GM23338 (cell line): ENCODE data around the gene STIL.
"Not testable (repeated sequence)": the region's sequence is repeated elsewhere in the genome, so short reads cannot be mapped to it uniquely, and the experiment has no call there.

Experiments used
- CREB1 ChIP-seq: fragments of 250-450 bp; sonication (Bioruptor Pico); IDR thresholded peaks from 2 replicates; pipeline ENCODE4 v1.5.0; 2020; ENCODE audit warnings: low read depth, mild to moderate bottlenecking, moderate library complexity
- EZH2 ChIP-seq: fragments of 200-600 bp; sonication (generic); IDR thresholded peaks from one replicate; pipeline ENCODE4 v1.8.0; 2017; ENCODE audit warnings: antibody characterized with exemption, mild to moderate bottlenecking, low read depth; ENCODE audit not compliant: unreplicated experiment
- EZH2phosphoT487 ChIP-seq: fragments of 200-600 bp; sonication (generic); IDR thresholded peaks from one replicate; pipeline ENCODE4 v1.8.1; 2018; ENCODE audit warnings: antibody characterized with exemption; ENCODE audit not compliant: unreplicated experiment
- JUNB ChIP-seq: IDR thresholded peaks from one replicate; pipeline ENCODE4 v1.6.1; 2016; ENCODE audit warnings: antibody characterized with exemption; ENCODE audit not compliant: unreplicated experiment
- NANOG ChIP-seq: IDR thresholded peaks from 2 replicates; pipeline ENCODE4 v1.6.1; 2016; ENCODE audit warnings: antibody characterized with exemption, borderline replicate concordance
- POLR2AphosphoS5 ChIP-seq: IDR thresholded peaks from 2 replicates; pipeline ENCODE4 v1.6.1; 2016; ENCODE audit warnings: antibody characterized with exemption, low read depth
- ZNF114 ChIP-seq: fragments of 250-450 bp; sonication (Bioruptor Pico); IDR thresholded peaks from 2 replicates; pipeline ENCODE4 v1.5.0; 2020; ENCODE audit warnings: mild to moderate bottlenecking, moderate library complexity
- ZNF331 ChIP-seq: fragments of 250-450 bp; sonication (Bioruptor Pico); IDR thresholded peaks from 2 replicates; pipeline ENCODE4 v1.5.0; 2020; ENCODE audit warnings: low read depth, mild to moderate bottlenecking, moderate library complexity
- TF ChIP-seq, protein P1 (sequence below), 2 experiments: fragments of 200-600 bp in 1 of 2; sonication (generic) in 1 of 2; conservative IDR thresholded peaks; 2 replicates each; pipeline versions ENCODE4 v1.5.1 to v1.6.1; 2016 to 2017; ENCODE audit warnings: antibody characterized with exemption in 2 of 2, low read depth in 2 of 2, mild to moderate bottlenecking in 2 of 2, moderate library complexity in 1 of 2
- TF ChIP-seq, protein P2 (sequence below): IDR thresholded peaks from one replicate; pipeline ENCODE4 v1.6.1; 2018; ENCODE audit warnings: antibody characterized with exemption; ENCODE audit not compliant: unreplicated experiment
- TF ChIP-seq, protein P3 (sequence below): IDR thresholded peaks from 2 replicates; pipeline ENCODE4 v1.6.1; 2016; ENCODE audit warnings: antibody characterized with exemption
- TF ChIP-seq, protein P4 (sequence below): fragments of 250-450 bp; sonication (Bioruptor Pico); IDR thresholded peaks from 2 replicates; pipeline ENCODE4 v1.5.0; 2020; ENCODE audit warnings: mild to moderate bottlenecking, moderate library complexity

DNA sequence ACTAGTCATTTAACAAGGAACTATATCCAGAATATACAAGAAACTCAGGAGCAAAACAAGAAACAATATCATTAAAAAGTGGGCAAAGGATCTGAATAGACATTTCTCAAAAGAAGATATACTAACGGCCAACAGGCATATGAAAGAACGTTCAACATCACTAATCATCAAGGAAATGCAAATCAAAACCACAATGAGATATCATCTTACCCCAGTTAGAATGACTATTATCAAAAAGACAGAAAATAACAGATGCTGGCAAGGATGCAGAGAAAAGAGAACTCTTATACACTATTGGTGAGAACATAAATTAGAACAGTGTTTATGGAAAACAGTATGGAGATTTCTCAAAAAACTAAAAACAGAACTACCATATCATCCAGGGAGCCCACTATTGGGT, 110.4 kb downstream of the STIL start:
- TF ChIP-seq, protein P1, sequence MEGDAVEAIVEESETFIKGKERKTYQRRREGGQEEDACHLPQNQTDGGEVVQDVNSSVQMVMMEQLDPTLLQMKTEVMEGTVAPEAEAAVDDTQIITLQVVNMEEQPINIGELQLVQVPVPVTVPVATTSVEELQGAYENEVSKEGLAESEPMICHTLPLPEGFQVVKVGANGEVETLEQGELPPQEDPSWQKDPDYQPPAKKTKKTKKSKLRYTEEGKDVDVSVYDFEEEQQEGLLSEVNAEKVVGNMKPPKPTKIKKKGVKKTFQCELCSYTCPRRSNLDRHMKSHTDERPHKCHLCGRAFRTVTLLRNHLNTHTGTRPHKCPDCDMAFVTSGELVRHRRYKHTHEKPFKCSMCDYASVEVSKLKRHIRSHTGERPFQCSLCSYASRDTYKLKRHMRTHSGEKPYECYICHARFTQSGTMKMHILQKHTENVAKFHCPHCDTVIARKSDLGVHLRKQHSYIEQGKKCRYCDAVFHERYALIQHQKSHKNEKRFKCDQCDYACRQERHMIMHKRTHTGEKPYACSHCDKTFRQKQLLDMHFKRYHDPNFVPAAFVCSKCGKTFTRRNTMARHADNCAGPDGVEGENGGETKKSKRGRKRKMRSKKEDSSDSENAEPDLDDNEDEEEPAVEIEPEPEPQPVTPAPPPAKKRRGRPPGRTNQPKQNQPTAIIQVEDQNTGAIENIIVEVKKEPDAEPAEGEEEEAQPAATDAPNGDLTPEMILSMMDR (conservative IDR thresholded peaks at IDR 0.05; ENCODE audit: low read depth in 2 of 2) = not testable (repeated sequence)
- not testable (repeated sequence) for TF ChIP-seq EZH2phosphoT487; EZH2; POLR2AphosphoS5; JUNB; CREB1 (CRISPR knock-in tag); ZNF331 (CRISPR knock-in tag); ZNF114 (CRISPR knock-in tag); NANOG
- TF ChIP-seq, protein P2, sequence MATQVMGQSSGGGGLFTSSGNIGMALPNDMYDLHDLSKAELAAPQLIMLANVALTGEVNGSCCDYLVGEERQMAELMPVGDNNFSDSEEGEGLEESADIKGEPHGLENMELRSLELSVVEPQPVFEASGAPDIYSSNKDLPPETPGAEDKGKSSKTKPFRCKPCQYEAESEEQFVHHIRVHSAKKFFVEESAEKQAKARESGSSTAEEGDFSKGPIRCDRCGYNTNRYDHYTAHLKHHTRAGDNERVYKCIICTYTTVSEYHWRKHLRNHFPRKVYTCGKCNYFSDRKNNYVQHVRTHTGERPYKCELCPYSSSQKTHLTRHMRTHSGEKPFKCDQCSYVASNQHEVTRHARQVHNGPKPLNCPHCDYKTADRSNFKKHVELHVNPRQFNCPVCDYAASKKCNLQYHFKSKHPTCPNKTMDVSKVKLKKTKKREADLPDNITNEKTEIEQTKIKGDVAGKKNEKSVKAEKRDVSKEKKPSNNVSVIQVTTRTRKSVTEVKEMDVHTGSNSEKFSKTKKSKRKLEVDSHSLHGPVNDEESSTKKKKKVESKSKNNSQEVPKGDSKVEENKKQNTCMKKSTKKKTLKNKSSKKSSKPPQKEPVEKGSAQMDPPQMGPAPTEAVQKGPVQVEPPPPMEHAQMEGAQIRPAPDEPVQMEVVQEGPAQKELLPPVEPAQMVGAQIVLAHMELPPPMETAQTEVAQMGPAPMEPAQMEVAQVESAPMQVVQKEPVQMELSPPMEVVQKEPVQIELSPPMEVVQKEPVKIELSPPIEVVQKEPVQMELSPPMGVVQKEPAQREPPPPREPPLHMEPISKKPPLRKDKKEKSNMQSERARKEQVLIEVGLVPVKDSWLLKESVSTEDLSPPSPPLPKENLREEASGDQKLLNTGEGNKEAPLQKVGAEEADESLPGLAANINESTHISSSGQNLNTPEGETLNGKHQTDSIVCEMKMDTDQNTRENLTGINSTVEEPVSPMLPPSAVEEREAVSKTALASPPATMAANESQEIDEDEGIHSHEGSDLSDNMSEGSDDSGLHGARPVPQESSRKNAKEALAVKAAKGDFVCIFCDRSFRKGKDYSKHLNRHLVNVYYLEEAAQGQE = not testable (repeated sequence)
- TF ChIP-seq, protein P3, sequence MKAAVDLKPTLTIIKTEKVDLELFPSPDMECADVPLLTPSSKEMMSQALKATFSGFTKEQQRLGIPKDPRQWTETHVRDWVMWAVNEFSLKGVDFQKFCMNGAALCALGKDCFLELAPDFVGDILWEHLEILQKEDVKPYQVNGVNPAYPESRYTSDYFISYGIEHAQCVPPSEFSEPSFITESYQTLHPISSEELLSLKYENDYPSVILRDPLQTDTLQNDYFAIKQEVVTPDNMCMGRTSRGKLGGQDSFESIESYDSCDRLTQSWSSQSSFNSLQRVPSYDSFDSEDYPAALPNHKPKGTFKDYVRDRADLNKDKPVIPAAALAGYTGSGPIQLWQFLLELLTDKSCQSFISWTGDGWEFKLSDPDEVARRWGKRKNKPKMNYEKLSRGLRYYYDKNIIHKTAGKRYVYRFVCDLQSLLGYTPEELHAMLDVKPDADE = not testable (repeated sequence)
- TF ChIP-seq, protein P4, sequence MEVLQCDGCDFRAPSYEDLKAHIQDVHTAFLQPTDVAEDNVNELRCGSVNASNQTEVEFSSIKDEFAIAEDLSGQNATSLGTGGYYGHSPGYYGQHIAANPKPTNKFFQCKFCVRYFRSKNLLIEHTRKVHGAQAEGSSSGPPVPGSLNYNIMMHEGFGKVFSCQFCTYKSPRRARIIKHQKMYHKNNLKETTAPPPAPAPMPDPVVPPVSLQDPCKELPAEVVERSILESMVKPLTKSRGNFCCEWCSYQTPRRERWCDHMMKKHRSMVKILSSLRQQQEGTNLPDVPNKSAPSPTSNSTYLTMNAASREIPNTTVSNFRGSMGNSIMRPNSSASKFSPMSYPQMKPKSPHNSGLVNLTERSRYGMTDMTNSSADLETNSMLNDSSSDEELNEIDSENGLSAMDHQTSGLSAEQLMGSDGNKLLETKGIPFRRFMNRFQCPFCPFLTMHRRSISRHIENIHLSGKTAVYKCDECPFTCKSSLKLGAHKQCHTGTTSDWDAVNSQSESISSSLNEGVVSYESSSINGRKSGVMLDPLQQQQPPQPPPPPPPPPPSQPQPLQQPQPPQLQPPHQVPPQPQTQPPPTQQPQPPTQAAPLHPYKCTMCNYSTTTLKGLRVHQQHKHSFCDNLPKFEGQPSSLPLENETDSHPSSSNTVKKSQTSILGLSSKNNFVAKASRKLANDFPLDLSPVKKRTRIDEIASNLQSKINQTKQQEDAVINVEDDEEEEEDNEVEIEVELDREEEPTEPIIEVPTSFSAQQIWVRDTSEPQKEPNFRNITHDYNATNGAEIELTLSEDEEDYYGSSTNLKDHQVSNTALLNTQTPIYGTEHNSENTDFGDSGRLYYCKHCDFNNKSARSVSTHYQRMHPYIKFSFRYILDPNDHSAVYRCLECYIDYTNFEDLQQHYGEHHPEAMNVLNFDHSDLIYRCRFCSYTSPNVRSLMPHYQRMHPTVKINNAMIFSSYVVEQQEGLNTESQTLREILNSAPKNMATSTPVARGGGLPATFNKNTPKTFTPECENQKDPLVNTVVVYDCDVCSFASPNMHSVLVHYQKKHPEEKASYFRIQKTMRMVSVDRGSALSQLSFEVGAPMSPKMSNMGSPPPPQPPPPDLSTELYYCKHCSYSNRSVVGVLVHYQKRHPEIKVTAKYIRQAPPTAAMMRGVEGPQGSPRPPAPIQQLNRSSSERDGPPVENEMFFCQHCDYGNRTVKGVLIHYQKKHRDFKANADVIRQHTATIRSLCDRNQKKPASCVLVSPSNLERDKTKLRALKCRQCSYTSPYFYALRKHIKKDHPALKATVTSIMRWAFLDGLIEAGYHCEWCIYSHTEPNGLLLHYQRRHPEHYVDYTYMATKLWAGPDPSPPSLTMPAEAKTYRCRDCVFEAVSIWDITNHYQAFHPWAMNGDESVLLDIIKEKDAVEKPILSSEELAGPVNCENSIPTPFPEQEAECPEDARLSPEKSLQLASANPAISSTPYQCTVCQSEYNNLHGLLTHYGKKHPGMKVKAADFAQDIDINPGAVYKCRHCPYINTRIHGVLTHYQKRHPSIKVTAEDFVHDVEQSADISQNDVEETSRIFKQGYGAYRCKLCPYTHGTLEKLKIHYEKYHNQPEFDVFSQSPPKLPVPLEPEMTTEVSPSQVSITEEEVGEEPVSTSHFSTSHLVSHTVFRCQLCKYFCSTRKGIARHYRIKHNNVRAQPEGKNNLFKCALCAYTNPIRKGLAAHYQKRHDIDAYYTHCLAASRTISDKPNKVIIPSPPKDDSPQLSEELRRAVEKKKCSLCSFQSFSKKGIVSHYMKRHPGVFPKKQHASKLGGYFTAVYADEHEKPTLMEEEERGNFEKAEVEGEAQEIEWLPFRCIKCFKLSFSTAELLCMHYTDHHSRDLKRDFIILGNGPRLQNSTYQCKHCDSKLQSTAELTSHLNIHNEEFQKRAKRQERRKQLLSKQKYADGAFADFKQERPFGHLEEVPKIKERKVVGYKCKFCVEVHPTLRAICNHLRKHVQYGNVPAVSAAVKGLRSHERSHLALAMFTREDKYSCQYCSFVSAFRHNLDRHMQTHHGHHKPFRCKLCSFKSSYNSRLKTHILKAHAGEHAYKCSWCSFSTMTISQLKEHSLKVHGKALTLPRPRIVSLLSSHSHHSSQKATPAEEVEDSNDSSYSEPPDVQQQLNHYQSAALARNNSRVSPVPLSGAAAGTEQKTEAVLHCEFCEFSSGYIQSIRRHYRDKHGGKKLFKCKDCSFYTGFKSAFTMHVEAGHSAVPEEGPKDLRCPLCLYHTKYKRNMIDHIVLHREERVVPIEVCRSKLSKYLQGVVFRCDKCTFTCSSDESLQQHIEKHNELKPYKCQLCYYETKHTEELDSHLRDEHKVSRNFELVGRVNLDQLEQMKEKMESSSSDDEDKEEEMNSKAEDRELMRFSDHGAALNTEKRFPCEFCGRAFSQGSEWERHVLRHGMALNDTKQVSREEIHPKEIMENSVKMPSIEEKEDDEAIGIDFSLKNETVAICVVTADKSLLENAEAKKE = not testable (repeated sequence)
